22Rv1 (cell line): ENCODE data around the gene ADAMTSL2.

Experiments used
- CTCF ChIP-seq: fragments of 450-650 bp; IDR thresholded peaks from 2 replicates; pipeline ENCODE4 v1.5.1; 2017; ENCODE audit warnings: mild to moderate bottlenecking
- ZFX ChIP-seq: fragments of 450-650 bp; IDR thresholded peaks from 2 replicates; pipeline ENCODE4 v1.6.1; 2017; ENCODE audit warnings: antibody characterized with exemption, borderline replicate concordance

GRCh38 chr9:133575186-133576030, 40.9 kb downstream of the ADAMTSL2 start:
- TF ChIP-seq CTCF (no peak), ZFX (no peak)
